Camera-type eye (tissue), 1 donor: Measurements from ENCODE around the gene MPV17L2. TPM values are rescaled to one million over a fixed set of nuclear protein-coding genes. Genes with fewer than 3 reads are reported as not detected.

Experiments
- total RNA-seq: library from RNA; depleted of rRNA; stranded (reverse); fragments of >200 nt; gene quantifications from one replicate; pipeline ENCODE4 v1.2.3, GENCODE V29; 2014

MPV17L2 gene
- 9.4 TPM for total RNA-seq

DNA sequence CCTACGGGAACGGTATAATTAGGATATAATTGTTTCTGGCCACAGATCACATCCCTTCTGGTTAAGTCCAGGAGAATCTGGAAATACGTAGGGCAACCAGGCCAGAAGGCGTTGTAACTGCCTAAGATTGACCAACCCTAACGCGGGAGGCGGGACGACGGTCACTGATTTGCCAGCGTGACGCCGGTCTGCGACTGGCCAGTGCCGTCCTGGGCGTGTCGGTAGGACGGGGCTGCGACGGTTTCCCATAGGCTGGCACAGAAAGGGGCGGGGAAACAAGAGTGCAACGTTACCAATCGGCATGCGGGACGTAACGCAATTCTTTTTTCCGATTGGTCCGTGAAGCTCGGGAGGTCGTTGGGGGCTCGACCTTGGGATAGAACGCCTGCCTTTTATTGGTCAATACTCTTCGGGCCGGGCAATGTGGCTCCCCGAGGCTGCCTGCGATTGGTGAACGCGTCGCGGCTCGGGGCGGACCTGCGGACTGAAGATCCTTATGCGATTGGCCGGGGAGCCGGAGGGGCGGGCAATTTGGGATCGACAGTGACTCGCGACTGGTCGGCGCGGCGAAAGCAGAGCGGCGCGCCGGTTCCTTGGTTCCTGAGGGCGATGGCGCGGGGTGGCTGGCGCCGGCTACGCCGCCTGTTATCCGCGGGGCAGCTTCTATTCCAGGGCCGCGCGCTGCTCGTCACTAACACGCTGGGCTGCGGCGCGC is at the start of gene MPV17L2:
TSS of gene MPV17L2 (plus strand) at position 546 of the 715 bp plus-strand sequence. CDS start at position 610, 64 bp downstream.

DNA sequence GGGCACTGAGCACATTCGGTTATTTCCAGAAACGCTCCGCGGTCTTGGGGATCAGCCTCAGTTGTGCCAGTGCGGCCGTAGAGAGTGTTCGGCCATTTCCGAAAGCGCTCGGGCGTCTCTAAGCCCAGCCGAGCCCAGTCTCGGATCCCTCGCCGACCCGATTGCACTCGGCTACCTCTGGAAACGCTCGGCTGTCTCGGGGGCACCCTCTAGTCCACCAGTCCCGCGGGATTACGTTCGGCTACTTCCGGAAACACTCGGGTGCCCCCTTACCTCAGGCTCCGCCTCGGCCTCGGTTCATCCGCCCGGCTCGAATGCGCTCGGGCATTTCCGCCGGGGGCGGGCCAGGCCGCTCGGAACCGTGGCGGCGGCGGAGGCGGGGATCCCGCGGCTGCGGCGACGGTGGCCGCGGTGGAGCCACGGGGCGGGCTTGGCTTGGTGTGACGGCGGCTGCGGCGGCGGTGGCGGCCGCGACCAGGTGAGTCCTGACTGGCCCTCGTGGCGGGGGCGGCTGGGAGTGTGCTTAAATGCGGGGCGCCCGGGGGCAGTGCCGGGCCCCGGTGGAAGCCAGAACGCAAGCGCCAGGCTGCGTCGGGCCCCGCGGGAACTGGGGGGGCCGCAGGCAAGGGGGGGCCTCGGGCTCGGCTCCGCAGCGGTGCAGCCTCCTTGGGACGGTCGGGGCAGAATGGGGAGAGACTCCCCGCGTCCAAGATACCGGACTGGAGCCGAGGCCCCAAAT is 40.0 kb upstream of the MPV17L2 start, which contains the start of gene PIK3R2:
TSS of gene PIK3R2 (plus strand) at position 347 of the 739 bp plus-strand sequence. CDS start 2,717 bp downstream, outside the sequence.

DNA sequence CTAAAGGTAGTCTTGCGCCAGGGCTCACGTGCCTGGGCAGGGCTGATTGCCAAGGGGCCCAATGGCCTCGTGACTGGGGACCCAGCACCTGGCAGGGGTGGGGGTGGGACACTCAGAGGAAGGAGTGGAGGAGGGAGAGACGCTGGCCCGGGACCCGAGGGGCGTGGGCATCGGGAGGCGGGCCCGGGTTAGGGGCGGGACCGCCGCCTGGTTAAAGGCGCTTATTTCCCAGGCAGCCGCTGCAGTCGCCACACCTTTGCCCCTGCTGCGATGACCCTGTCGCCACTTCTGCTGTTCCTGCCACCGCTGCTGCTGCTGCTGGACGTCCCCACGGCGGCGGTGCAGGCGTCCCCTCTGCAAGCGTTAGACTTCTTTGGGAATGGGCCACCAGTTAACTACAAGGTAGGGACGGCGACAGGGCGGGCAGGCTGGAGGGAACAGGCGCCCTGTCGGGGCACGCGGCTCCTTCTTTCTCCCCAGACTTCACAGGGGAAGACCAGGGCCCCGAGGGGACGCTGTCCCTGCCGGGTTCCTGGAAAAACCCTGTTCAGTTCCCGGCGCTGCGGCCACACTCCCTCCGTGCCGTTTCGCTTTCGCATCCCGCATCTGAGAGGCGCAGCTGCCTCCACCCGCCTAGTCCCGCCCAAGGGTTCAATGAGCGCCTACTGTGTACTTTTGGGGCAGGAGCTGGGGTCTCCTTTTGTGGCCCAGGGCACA is 19.3 kb upstream of the MPV17L2 start, which contains the start of gene IFI30:
TSS of gene IFI30 (plus strand) at position 242 of the 717 bp plus-strand sequence. CDS start at position 271, 29 bp downstream.

GRCh38 chr19:18203863-18204393 is 10.9 kb downstream of the MPV17L2 start, which contains the start of gene RAB3A:
TSS of gene RAB3A (minus strand) at chr19:18204042. CDS start at chr19:18202740, 1,302 bp downstream.

GRCh38 chr19:18225702-18226468 is 32.9 kb downstream of the MPV17L2 start, which contains the start of gene PDE4C:
TSS of gene PDE4C (minus strand) at chr19:18226438. CDS start at chr19:18226415, 23 bp downstream.

Other genes starting within 250 kb of the MPV17L2 start
- 11.1 TPM for gene KCNN1, start 226.1 kb upstream of the MPV17L2 start, total RNA-seq
- 34.5 TPM for gene ARRDC2, start 185.0 kb upstream of the MPV17L2 start, total RNA-seq
- gene IL12RB1, start 106.3 kb upstream of the MPV17L2 start, total RNA-seq: 0.38 TPM
- gene MAST3, start 95.4 kb upstream of the MPV17L2 start, total RNA-seq: 6.6 TPM
- gene PIK3R2, start 40.1 kb upstream of the MPV17L2 start, total RNA-seq: 42.6 TPM
- 5.8 TPM for gene IFI30, start 19.4 kb upstream of the MPV17L2 start, total RNA-seq
- gene RAB3A, start 10.8 kb downstream of the MPV17L2 start, total RNA-seq: 21.1 TPM
- 3.8 TPM for gene PDE4C, start 33.2 kb downstream of the MPV17L2 start, total RNA-seq
- gene IQCN, start 81.2 kb downstream of the MPV17L2 start, total RNA-seq: 3.1 TPM
- gene JUND, start 88.4 kb downstream of the MPV17L2 start, total RNA-seq: 217 TPM
- 99.8 TPM for gene LSM4, start 129.9 kb downstream of the MPV17L2 start, total RNA-seq
- 19.3 TPM for gene PGPEP1, start 147.4 kb downstream of the MPV17L2 start, total RNA-seq
- gene GDF15, start 192.9 kb downstream of the MPV17L2 start, total RNA-seq: 8.2 TPM
- 2.0 TPM for gene LRRC25, start 204.4 kb downstream of the MPV17L2 start, total RNA-seq
- gene SSBP4, start 226.2 kb downstream of the MPV17L2 start, total RNA-seq: 49.9 TPM
- gene ISYNA1, start 244.9 kb downstream of the MPV17L2 start, total RNA-seq: 75.6 TPM